GM23338 (cell line): ENCODE data around the gene TTYH1. TPM values are rescaled to one million over a fixed set of nuclear protein-coding genes. Genes with fewer than 3 reads are reported as not detected.

Source experiments
- ATAC-seq: fragments of 200-7000 bp; cut with Tn5 transposase; 3 replicates; pipeline ENCODE4 v1.9.1; 2020
- DNase-seq: peaks from one replicate; pipeline ENCODE4 v3.0.0-alpha.2; 2015; ENCODE audit warnings: low spot score
- H2AFZ ChIP-seq: fragments of 200-600 bp; sonication (generic); 2 replicates; pipeline ENCODE4 v1.8.0; 2016; ENCODE audit warnings: antibody characterized with exemption, mild to moderate bottlenecking, moderate library complexity
- H3F3A ChIP-seq: fragments of 200-600 bp; sonication (generic); replicated peaks from 2 replicates; pipeline ENCODE4 v1.8.0; 2017; ENCODE audit warnings: antibody characterized with exemption, mixed run types, low read depth
- H3K27ac ChIP-seq: fragments of 200-600 bp; sonication (generic); 2 replicates; pipeline ENCODE4 v1.6.1; 2016; ENCODE audit warnings: low read depth
- H3K27me3 ChIP-seq: fragments of 200-600 bp; sonication (generic); 2 replicates; pipeline ENCODE4 v1.8.0; 2016; ENCODE audit warnings: mild to moderate bottlenecking, mixed run types, moderate library complexity; ENCODE audit not compliant: insufficient read depth
- H3K36me3 ChIP-seq: fragments of 200-600 bp; sonication (generic); 2 replicates; pipeline ENCODE4 v1.8.0; 2016; ENCODE audit warnings: mild to moderate bottlenecking; ENCODE audit not compliant: insufficient read depth
- H3K4me1 ChIP-seq: fragments of 200-600 bp; sonication (generic); 2 replicates; pipeline ENCODE4 v1.8.0; 2016; ENCODE audit warnings: mild to moderate bottlenecking, moderate library complexity; ENCODE audit not compliant: insufficient read depth
- H3K4me2 ChIP-seq: fragments of 200-600 bp; sonication (generic); 2 replicates; pipeline ENCODE4 v1.7.1; 2017; ENCODE audit warnings: mixed run types
- H3K4me3 ChIP-seq: fragments of 200-600 bp; sonication (generic); 2 replicates; pipeline ENCODE4 v1.6.1; 2016; ENCODE audit warnings: mixed run types
- H3K79me2 ChIP-seq: fragments of 200-600 bp; sonication (generic); replicated peaks from 2 replicates; pipeline ENCODE4 v1.8.0; 2017; ENCODE audit warnings: mild to moderate bottlenecking; ENCODE audit not compliant: insufficient read depth
- H3K9me2 ChIP-seq: fragments of 200-600 bp; sonication (generic); 2 replicates; pipeline ENCODE4 v1.8.0; 2017; ENCODE audit not compliant: insufficient read depth
- H4K20me1 ChIP-seq: fragments of 200-600 bp; sonication (generic); replicated peaks from 2 replicates; pipeline ENCODE4 v1.8.0; 2017; ENCODE audit warnings: mild to moderate bottlenecking; ENCODE audit not compliant: insufficient read depth
- H3K27ac Mint-ChIP-seq: 2 replicates; pipeline ENCODE4 v1.8.0; 2020; ENCODE audit warnings: inconsistent platforms, mild to moderate bottlenecking, moderate library complexity, mixed read lengths
- H3K27me3 Mint-ChIP-seq: 3 replicates; pipeline ENCODE4 v1.8.0; 2022; ENCODE audit warnings: low read depth, mild to moderate bottlenecking, moderate library complexity, mixed read lengths, inconsistent platforms; ENCODE audit not compliant: insufficient read depth, poor library complexity
- H3K36me3 Mint-ChIP-seq: 3 replicates; pipeline ENCODE4 v1.8.0; 2021; ENCODE audit warnings: low read depth, mild to moderate bottlenecking, inconsistent platforms, moderate library complexity, mixed read lengths
- H3K4me1 Mint-ChIP-seq: 3 replicates; pipeline ENCODE4 v1.8.0; 2020; ENCODE audit warnings: mild to moderate bottlenecking, inconsistent platforms, mixed read lengths
- H3K4me3 Mint-ChIP-seq: 3 replicates; pipeline ENCODE4 v1.8.0; 2021; ENCODE audit warnings: moderate library complexity, mild to moderate bottlenecking, inconsistent platforms, mixed read lengths
- H3K9me3 Mint-ChIP-seq: 3 replicates; pipeline ENCODE4 v1.8.0; 2020; ENCODE audit warnings: moderate library complexity, mild to moderate bottlenecking, inconsistent platforms, mixed read lengths
- CREB1 ChIP-seq: fragments of 250-450 bp; sonication (Bioruptor Pico); IDR thresholded peaks from 2 replicates; pipeline ENCODE4 v1.5.0; 2020; ENCODE audit warnings: low read depth, mild to moderate bottlenecking, moderate library complexity
- EZH2 ChIP-seq: fragments of 200-600 bp; sonication (generic); IDR thresholded peaks from one replicate; pipeline ENCODE4 v1.8.0; 2017; ENCODE audit warnings: antibody characterized with exemption, mild to moderate bottlenecking, low read depth; ENCODE audit not compliant: unreplicated experiment
- EZH2phosphoT487 ChIP-seq: fragments of 200-600 bp; sonication (generic); IDR thresholded peaks from one replicate; pipeline ENCODE4 v1.8.1; 2018; ENCODE audit warnings: antibody characterized with exemption; ENCODE audit not compliant: unreplicated experiment
- JUNB ChIP-seq: IDR thresholded peaks from one replicate; pipeline ENCODE4 v1.6.1; 2016; ENCODE audit warnings: antibody characterized with exemption; ENCODE audit not compliant: unreplicated experiment
- NANOG ChIP-seq: IDR thresholded peaks from 2 replicates; pipeline ENCODE4 v1.6.1; 2016; ENCODE audit warnings: antibody characterized with exemption, borderline replicate concordance
- POLR2AphosphoS5 ChIP-seq: IDR thresholded peaks from 2 replicates; pipeline ENCODE4 v1.6.1; 2016; ENCODE audit warnings: antibody characterized with exemption, low read depth
- STAT1 ChIP-seq: IDR thresholded peaks from one replicate; pipeline ENCODE4 v1.6.1; 2016; ENCODE audit warnings: antibody characterized with exemption; ENCODE audit not compliant: unreplicated experiment
- ZNF114 ChIP-seq: fragments of 250-450 bp; sonication (Bioruptor Pico); IDR thresholded peaks from 2 replicates; pipeline ENCODE4 v1.5.0; 2020; ENCODE audit warnings: mild to moderate bottlenecking, moderate library complexity
- ZNF331 ChIP-seq: fragments of 250-450 bp; sonication (Bioruptor Pico); IDR thresholded peaks from 2 replicates; pipeline ENCODE4 v1.5.0; 2020; ENCODE audit warnings: low read depth, mild to moderate bottlenecking, moderate library complexity
- polyA plus RNA-seq: library from polyadenylated mRNA; unstranded; fragments of >200 nt; fragmentation: Nextera tagmentation; extraction: Ambion mirVana; gene quantifications from 2 replicates; pipeline ENCODE4 v1.2.1, GENCODE V29; 2016
- total RNA-seq: library from RNA; depleted of rRNA; stranded (reverse); fragments of >200 nt; shearing (Covaris generic); gene quantifications from 2 replicates; pipeline ENCODE4 v1.2.3, GENCODE V29; 2014
- TF ChIP-seq, protein P1 (sequence below), 2 experiments: fragments of 200-600 bp in 1 of 2; sonication (generic) in 1 of 2; conservative IDR thresholded peaks; 2 replicates each; pipeline versions ENCODE4 v1.5.1 to v1.6.1; 2016 to 2017; ENCODE audit warnings: antibody characterized with exemption in 2 of 2, low read depth in 2 of 2, mild to moderate bottlenecking in 2 of 2, moderate library complexity in 1 of 2
- TF ChIP-seq, protein P2 (sequence below): IDR thresholded peaks from one replicate; pipeline ENCODE4 v1.6.1; 2018; ENCODE audit warnings: antibody characterized with exemption; ENCODE audit not compliant: unreplicated experiment
- TF ChIP-seq, protein P3 (sequence below): IDR thresholded peaks from 2 replicates; pipeline ENCODE4 v1.6.1; 2016; ENCODE audit warnings: antibody characterized with exemption
- TF ChIP-seq, protein P4 (sequence below): fragments of 250-450 bp; sonication (Bioruptor Pico); IDR thresholded peaks from 2 replicates; pipeline ENCODE4 v1.5.0; 2020; ENCODE audit warnings: mild to moderate bottlenecking, moderate library complexity

The TTYH1 gene
- total and polyA plus RNA-seq, 2 experiments from 2014 or later = 18.2 to 40.8 TPM

DNA sequence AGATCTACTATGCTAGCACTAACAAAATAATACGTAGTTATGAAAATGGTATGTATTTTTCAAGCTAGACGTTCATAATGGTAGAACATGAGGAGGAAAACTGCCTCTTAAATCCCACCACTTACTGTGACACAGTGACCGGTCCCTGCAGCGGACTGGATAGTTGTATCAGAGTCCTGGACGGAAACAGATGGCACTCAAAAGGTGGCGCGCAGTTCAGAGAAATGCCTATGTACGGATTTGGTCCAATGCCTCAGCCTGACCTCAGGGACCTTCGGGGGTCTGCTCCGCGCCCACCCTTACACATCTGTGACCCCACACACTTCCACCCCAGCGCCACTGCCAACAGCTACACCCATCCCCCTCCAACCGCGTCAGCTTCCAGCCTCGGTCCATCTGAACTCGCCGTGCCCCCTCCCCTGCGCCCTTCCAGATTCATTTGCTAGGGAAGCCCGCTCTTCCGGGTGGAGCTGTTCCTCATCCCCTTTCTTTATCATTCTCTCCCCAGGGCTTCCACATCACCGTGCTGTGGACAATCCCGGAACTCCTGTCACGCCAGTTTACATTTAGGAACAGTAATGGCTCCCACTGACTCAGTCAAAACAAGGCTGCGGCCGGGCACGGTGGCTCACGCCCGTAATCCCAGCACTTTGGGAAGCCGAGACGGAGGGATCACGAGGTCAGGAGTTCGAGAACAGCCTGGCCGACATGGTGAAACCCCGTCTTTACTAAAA lies 32.9 kb downstream of the TTYH1 start:
- Histone ChIP-seq H3K27ac (peak overlapping the region; percentile 89), H3K36me3 (peaks cover 18% of the 10 kb centered on the region), H3K4me3 (peak overlapping the region; percentile 97), H3K4me2 (peak overlapping the region; percentile 96), H3F3A (no peaks in the 10 kb centered on the region), H3K79me2 (peaks cover 61% of the 10 kb centered on the region), H2AFZ (peak overlapping the region; percentile 95), H3K9me2 (no peaks in the 10 kb centered on the region), H3K27me3 (no peaks in the 10 kb centered on the region), H3K4me1 (peaks cover 9% of the 10 kb centered on the region), H4K20me1 (peaks cover 36% of the 10 kb centered on the region)
- H3K4me1 Mint-ChIP-seq = peaks cover 19% of the 10 kb centered on the region
- peaks cover 49% of the 10 kb centered on the region for H3K36me3 Mint-ChIP-seq
- DNase-seq (peak; percentile 74), ATAC-seq (peak; percentile 54)
- H3K27ac Mint-ChIP-seq = peak overlapping the region; percentile 99
- H3K27me3 Mint-ChIP-seq = peaks cover 15% of the 10 kb centered on the region
- TF ChIP-seq, protein P1, sequence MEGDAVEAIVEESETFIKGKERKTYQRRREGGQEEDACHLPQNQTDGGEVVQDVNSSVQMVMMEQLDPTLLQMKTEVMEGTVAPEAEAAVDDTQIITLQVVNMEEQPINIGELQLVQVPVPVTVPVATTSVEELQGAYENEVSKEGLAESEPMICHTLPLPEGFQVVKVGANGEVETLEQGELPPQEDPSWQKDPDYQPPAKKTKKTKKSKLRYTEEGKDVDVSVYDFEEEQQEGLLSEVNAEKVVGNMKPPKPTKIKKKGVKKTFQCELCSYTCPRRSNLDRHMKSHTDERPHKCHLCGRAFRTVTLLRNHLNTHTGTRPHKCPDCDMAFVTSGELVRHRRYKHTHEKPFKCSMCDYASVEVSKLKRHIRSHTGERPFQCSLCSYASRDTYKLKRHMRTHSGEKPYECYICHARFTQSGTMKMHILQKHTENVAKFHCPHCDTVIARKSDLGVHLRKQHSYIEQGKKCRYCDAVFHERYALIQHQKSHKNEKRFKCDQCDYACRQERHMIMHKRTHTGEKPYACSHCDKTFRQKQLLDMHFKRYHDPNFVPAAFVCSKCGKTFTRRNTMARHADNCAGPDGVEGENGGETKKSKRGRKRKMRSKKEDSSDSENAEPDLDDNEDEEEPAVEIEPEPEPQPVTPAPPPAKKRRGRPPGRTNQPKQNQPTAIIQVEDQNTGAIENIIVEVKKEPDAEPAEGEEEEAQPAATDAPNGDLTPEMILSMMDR (conservative IDR thresholded peaks at IDR 0.05; ENCODE audit: low read depth in 2 of 2) = no peak
- TF ChIP-seq EZH2phosphoT487 (no peak), EZH2 (no peak), ZNF331 (CRISPR knock-in tag) (no peak), NANOG (no peak), STAT1 (no peak), CREB1 (CRISPR knock-in tag) (no peak), POLR2AphosphoS5 (no peak), ZNF114 (CRISPR knock-in tag) (no peak), JUNB (no peak)
- TF ChIP-seq, protein P2, sequence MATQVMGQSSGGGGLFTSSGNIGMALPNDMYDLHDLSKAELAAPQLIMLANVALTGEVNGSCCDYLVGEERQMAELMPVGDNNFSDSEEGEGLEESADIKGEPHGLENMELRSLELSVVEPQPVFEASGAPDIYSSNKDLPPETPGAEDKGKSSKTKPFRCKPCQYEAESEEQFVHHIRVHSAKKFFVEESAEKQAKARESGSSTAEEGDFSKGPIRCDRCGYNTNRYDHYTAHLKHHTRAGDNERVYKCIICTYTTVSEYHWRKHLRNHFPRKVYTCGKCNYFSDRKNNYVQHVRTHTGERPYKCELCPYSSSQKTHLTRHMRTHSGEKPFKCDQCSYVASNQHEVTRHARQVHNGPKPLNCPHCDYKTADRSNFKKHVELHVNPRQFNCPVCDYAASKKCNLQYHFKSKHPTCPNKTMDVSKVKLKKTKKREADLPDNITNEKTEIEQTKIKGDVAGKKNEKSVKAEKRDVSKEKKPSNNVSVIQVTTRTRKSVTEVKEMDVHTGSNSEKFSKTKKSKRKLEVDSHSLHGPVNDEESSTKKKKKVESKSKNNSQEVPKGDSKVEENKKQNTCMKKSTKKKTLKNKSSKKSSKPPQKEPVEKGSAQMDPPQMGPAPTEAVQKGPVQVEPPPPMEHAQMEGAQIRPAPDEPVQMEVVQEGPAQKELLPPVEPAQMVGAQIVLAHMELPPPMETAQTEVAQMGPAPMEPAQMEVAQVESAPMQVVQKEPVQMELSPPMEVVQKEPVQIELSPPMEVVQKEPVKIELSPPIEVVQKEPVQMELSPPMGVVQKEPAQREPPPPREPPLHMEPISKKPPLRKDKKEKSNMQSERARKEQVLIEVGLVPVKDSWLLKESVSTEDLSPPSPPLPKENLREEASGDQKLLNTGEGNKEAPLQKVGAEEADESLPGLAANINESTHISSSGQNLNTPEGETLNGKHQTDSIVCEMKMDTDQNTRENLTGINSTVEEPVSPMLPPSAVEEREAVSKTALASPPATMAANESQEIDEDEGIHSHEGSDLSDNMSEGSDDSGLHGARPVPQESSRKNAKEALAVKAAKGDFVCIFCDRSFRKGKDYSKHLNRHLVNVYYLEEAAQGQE = no peak
- TF ChIP-seq, protein P3, sequence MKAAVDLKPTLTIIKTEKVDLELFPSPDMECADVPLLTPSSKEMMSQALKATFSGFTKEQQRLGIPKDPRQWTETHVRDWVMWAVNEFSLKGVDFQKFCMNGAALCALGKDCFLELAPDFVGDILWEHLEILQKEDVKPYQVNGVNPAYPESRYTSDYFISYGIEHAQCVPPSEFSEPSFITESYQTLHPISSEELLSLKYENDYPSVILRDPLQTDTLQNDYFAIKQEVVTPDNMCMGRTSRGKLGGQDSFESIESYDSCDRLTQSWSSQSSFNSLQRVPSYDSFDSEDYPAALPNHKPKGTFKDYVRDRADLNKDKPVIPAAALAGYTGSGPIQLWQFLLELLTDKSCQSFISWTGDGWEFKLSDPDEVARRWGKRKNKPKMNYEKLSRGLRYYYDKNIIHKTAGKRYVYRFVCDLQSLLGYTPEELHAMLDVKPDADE = no peak
- TF ChIP-seq, protein P4, sequence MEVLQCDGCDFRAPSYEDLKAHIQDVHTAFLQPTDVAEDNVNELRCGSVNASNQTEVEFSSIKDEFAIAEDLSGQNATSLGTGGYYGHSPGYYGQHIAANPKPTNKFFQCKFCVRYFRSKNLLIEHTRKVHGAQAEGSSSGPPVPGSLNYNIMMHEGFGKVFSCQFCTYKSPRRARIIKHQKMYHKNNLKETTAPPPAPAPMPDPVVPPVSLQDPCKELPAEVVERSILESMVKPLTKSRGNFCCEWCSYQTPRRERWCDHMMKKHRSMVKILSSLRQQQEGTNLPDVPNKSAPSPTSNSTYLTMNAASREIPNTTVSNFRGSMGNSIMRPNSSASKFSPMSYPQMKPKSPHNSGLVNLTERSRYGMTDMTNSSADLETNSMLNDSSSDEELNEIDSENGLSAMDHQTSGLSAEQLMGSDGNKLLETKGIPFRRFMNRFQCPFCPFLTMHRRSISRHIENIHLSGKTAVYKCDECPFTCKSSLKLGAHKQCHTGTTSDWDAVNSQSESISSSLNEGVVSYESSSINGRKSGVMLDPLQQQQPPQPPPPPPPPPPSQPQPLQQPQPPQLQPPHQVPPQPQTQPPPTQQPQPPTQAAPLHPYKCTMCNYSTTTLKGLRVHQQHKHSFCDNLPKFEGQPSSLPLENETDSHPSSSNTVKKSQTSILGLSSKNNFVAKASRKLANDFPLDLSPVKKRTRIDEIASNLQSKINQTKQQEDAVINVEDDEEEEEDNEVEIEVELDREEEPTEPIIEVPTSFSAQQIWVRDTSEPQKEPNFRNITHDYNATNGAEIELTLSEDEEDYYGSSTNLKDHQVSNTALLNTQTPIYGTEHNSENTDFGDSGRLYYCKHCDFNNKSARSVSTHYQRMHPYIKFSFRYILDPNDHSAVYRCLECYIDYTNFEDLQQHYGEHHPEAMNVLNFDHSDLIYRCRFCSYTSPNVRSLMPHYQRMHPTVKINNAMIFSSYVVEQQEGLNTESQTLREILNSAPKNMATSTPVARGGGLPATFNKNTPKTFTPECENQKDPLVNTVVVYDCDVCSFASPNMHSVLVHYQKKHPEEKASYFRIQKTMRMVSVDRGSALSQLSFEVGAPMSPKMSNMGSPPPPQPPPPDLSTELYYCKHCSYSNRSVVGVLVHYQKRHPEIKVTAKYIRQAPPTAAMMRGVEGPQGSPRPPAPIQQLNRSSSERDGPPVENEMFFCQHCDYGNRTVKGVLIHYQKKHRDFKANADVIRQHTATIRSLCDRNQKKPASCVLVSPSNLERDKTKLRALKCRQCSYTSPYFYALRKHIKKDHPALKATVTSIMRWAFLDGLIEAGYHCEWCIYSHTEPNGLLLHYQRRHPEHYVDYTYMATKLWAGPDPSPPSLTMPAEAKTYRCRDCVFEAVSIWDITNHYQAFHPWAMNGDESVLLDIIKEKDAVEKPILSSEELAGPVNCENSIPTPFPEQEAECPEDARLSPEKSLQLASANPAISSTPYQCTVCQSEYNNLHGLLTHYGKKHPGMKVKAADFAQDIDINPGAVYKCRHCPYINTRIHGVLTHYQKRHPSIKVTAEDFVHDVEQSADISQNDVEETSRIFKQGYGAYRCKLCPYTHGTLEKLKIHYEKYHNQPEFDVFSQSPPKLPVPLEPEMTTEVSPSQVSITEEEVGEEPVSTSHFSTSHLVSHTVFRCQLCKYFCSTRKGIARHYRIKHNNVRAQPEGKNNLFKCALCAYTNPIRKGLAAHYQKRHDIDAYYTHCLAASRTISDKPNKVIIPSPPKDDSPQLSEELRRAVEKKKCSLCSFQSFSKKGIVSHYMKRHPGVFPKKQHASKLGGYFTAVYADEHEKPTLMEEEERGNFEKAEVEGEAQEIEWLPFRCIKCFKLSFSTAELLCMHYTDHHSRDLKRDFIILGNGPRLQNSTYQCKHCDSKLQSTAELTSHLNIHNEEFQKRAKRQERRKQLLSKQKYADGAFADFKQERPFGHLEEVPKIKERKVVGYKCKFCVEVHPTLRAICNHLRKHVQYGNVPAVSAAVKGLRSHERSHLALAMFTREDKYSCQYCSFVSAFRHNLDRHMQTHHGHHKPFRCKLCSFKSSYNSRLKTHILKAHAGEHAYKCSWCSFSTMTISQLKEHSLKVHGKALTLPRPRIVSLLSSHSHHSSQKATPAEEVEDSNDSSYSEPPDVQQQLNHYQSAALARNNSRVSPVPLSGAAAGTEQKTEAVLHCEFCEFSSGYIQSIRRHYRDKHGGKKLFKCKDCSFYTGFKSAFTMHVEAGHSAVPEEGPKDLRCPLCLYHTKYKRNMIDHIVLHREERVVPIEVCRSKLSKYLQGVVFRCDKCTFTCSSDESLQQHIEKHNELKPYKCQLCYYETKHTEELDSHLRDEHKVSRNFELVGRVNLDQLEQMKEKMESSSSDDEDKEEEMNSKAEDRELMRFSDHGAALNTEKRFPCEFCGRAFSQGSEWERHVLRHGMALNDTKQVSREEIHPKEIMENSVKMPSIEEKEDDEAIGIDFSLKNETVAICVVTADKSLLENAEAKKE = no peak
- peak overlapping the region; percentile 98 for H3K4me3 Mint-ChIP-seq
- peaks cover 12% of the 10 kb centered on the region for H3K9me3 Mint-ChIP-seq
